H1 (cell line): ENCODE results near the gene RING1. TPM values are rescaled to one million over a fixed set of nuclear protein-coding genes. Genes with fewer than 3 reads are reported as not detected.

ENCODE experiments used
- CTCF ChIA-PET: fragments of 300-600 bp; sonication (Branson Sonifier 250); formaldehyde crosslinking; loops from one replicate; lab custom pipeline; 2021; ENCODE audit not compliant: partially characterized antibody; lab: Charles Lee
- POLR2A ChIA-PET: fragments of 300-600 bp; sonication (Branson Sonifier 250); formaldehyde crosslinking; loops from one replicate; lab custom pipeline; 2021; ENCODE audit warnings: inconsistent platforms; ENCODE audit not compliant: partially characterized antibody; lab: Charles Lee
- DNase-seq, 2 experiments: peaks; one replicate each; pipeline versions ENCODE4 v3.0.0 to v3.0.0-alpha.2; 2010 to 2022; ENCODE audit warnings: low spot score in 2 of 2, low read depth in 1 of 2, mixed read lengths in 1 of 2
- FAIRE-seq: peaks from 2 replicates; lab custom pipeline; 2011; peaks lifted over from hg19 to GRCh38; lab: Jason Lieb, UNC
- H2AFZ ChIP-seq: 2 replicates; pipeline ENCODE4 v1.8.1; 2012; ENCODE audit warnings: low read length, inconsistent platforms
- H2AK5ac ChIP-seq: 2 replicates; pipeline ENCODE4 v1.6.1; 2013; ENCODE audit warnings: low read depth, low read length
- H2BK120ac ChIP-seq: replicated peaks from 2 replicates; pipeline ENCODE3; 2013; ENCODE audit warnings: low read depth, low read length, inconsistent platforms
- H2BK12ac ChIP-seq: 2 replicates; pipeline ENCODE4 v1.6.1; 2013; ENCODE audit warnings: low read depth, low read length
- H2BK15ac ChIP-seq: 2 replicates; pipeline ENCODE4 v1.6.1; 2013; ENCODE audit warnings: low read length
- H2BK20ac ChIP-seq: 2 replicates; pipeline ENCODE4 v1.6.1; 2013; ENCODE audit warnings: low read length
- H2BK5ac ChIP-seq: 2 replicates; pipeline ENCODE4 v1.6.1; 2013; ENCODE audit warnings: low read depth, low read length
- H3K14ac ChIP-seq: 2 replicates; pipeline ENCODE4 v1.6.1; 2013; ENCODE audit warnings: inconsistent platforms; ENCODE audit not compliant: insufficient read length
- H3K18ac ChIP-seq: 2 replicates; pipeline ENCODE4 v1.6.1; 2013; ENCODE audit warnings: low read length; ENCODE audit errors: extremely low read depth
- H3K23ac ChIP-seq: 2 replicates; pipeline ENCODE4 v1.6.1; 2013; ENCODE audit warnings: inconsistent platforms; ENCODE audit not compliant: insufficient read length
- H3K23me2 ChIP-seq: 2 replicates; pipeline ENCODE4 v1.6.1; 2013; ENCODE audit warnings: low read depth, low read length
- H3K27ac ChIP-seq: 2 replicates; pipeline ENCODE4 v1.6.1; 2011; ENCODE audit warnings: low read depth, low read length, inconsistent platforms
- H3K27me3 ChIP-seq, 4 experiments: replicated peaks in 1 of 4; 1 replicate in 1 of 4; 2 replicates in 3 of 4; pipeline versions ENCODE4 v1.6.1 to v1.8.1; 2011 to 2013; ENCODE audit warnings: low read length in 3 of 4, mild to moderate bottlenecking in 3 of 4, inconsistent platforms in 2 of 4, mixed read lengths in 2 of 4, moderate library complexity in 1 of 4; ENCODE audit not compliant: control insufficient read depth in 3 of 4, insufficient read depth in 3 of 4; ENCODE audit errors: extremely low read depth in 1 of 4
- H3K36me3 ChIP-seq, 4 experiments: 2 replicates each; pipeline versions ENCODE4 v1.6.1 to v1.8.1; 2011 to 2013; ENCODE audit warnings: mild to moderate bottlenecking in 4 of 4, low read length in 3 of 4, moderate library complexity in 2 of 4, control low read depth in 1 of 4, inconsistent platforms in 1 of 4; ENCODE audit not compliant: insufficient read depth in 4 of 4, control insufficient read depth in 2 of 4
- H3K4ac ChIP-seq: replicated peaks from 2 replicates; pipeline ENCODE3; 2013; ENCODE audit warnings: low read length, low read depth, mixed read lengths, inconsistent platforms; ENCODE audit not compliant: insufficient read length
- H3K4me1 ChIP-seq, 4 experiments: replicated peaks in 1 of 4; 1 replicate in 1 of 4; 2 replicates in 3 of 4; pipeline versions ENCODE4 v1.6.1 to v1.8.1; 2011 to 2013; ENCODE audit warnings: low read length in 3 of 4, inconsistent platforms in 2 of 4, mixed read lengths in 1 of 4; ENCODE audit not compliant: insufficient read depth in 4 of 4, control insufficient read depth in 3 of 4
- H3K4me2 ChIP-seq, 2 experiments: 2 replicates each; pipeline versions ENCODE4 v1.6.1 to v1.8.1; 2011 to 2013; ENCODE audit warnings: low read depth in 2 of 2, low read length in 2 of 2, control low read depth in 1 of 2, inconsistent platforms in 1 of 2, mild to moderate bottlenecking in 1 of 2; ENCODE audit not compliant: insufficient read depth in 1 of 2
- H3K4me3 ChIP-seq, 4 experiments: fragments of 200-600, 300-600 bp in 1 of 4; sonication (generic), shearing (Covaris generic), sonication (Bioruptor Twin) in 1 of 4; 2 replicates each; pipeline versions ENCODE4 v1.5.1 to v1.8.1; 2011 to 2016; ENCODE audit warnings: low read length in 4 of 4, low read depth in 3 of 4, control low read depth in 2 of 4, inconsistent platforms in 2 of 4, mild to moderate bottlenecking in 2 of 4, mixed read lengths in 1 of 4, moderate library complexity in 1 of 4; ENCODE audit not compliant: insufficient read depth in 2 of 4; ENCODE audit errors: extremely low read depth in 1 of 4
- H3K56ac ChIP-seq: replicated peaks from 2 replicates; pipeline ENCODE3; 2013; ENCODE audit warnings: low read depth, mild to moderate bottlenecking, mixed read lengths, low read length, inconsistent platforms; ENCODE audit not compliant: insufficient read length
- H3K79me1 ChIP-seq: 2 replicates; pipeline ENCODE4 v1.6.1; 2013; ENCODE audit warnings: low read depth, low read length, control low read depth
- H3K79me2 ChIP-seq, 2 experiments: 2 replicates each; pipeline versions ENCODE4 v1.6.1 to v1.8.1; 2012 to 2013; ENCODE audit warnings: low read length in 2 of 2, mild to moderate bottlenecking in 2 of 2, inconsistent platforms in 1 of 2; ENCODE audit not compliant: insufficient read depth in 2 of 2, control insufficient read depth in 1 of 2
- H3K9ac ChIP-seq, 4 experiments: replicated peaks in 1 of 4; 1 replicate in 1 of 4; 2 replicates in 3 of 4; pipeline versions ENCODE4 v1.6.1 to v1.8.1; 2011 to 2013; ENCODE audit warnings: low read depth in 3 of 4, low read length in 3 of 4, control low read depth in 2 of 4, mild to moderate bottlenecking in 2 of 4, moderate library complexity in 2 of 4, inconsistent platforms in 1 of 4; ENCODE audit errors: extremely low read depth in 1 of 4
- H3K9me3 ChIP-seq, 2 experiments: 2 replicates each; pipeline versions ENCODE4 v1.6.1 to v1.8.1; 2012 to 2013; ENCODE audit warnings: mild to moderate bottlenecking in 2 of 2, moderate library complexity in 2 of 2, control low read depth in 1 of 2, inconsistent platforms in 1 of 2, low read depth in 1 of 2, low read length in 1 of 2, mixed read lengths in 1 of 2; ENCODE audit not compliant: insufficient read depth in 2 of 2
- H4K20me1 ChIP-seq, 2 experiments: replicated peaks in 1 of 2; 2 replicates each; pipeline versions ENCODE3 to v1.8.1; 2011 to 2013; ENCODE audit warnings: inconsistent platforms in 2 of 2, low read length in 2 of 2, mild to moderate bottlenecking in 1 of 2; ENCODE audit not compliant: insufficient read depth in 2 of 2, control insufficient read depth in 1 of 2
- H4K5ac ChIP-seq: 2 replicates; pipeline ENCODE4 v1.6.1; 2013; ENCODE audit warnings: low read length, low read depth, mixed read lengths, inconsistent platforms; ENCODE audit not compliant: insufficient read length
- H4K8ac ChIP-seq: 2 replicates; pipeline ENCODE4 v1.8.0; 2013; ENCODE audit warnings: mild to moderate bottlenecking, moderate library complexity, low read length, inconsistent platforms; ENCODE audit not compliant: insufficient read depth; ENCODE audit errors: extremely low read depth
- H4K91ac ChIP-seq: replicated peaks from 2 replicates; pipeline ENCODE3; 2013; ENCODE audit warnings: low read length, mixed read lengths, inconsistent platforms; ENCODE audit not compliant: insufficient read length
- WGBS, 2 experiments: shearing (Covaris generic) in 1 of 2; methylation state at CpG; one replicate each; pipeline versions ENCODE4 v1.1.6 to v1.1.7; 2013 to 2015; ENCODE audit warnings: low lambda C conversion rate in 2 of 2, mixed read lengths in 2 of 2, inconsistent platforms in 1 of 2, low coverage in 1 of 2, missing lambda C conversion rate in 1 of 2; ENCODE audit not compliant: insufficient replicate concordance in 2 of 2, insufficient coverage in 1 of 2, insufficient read length in 1 of 2; ENCODE audit errors: extremely low coverage in 1 of 2, missing lambda C conversion rate in 1 of 2; 5-methylcytosine and 5-hydroxymethylcytosine counted together
- polyA plus RNA-seq, 7 experiments: library from polyadenylated mRNA; depleted of rRNA in 3 of 7; stranded (reverse) in 5 of 7; unstranded in 2 of 7; fragments of >200 nt in 5 of 7; fragments of 200-250 nt in 2 of 7; gene quantifications; 1 replicate in 5 of 7; 2 replicates in 1 of 7; 4 replicates in 1 of 7; pipeline versions ENCODE4 v1.2.1 to v1.2.3, GENCODE V29; 2011 to 2013; ENCODE audit warnings: missing spikeins in 2 of 7, mixed read lengths in 2 of 7
- total RNA-seq: library from RNA; stranded (reverse); fragmentation: NEBNext Ultra II Directional; extraction: Animal tissue kit (Norgen Biotek cat#: 25700); gene quantifications from 2 replicates; pipeline ENCODE4 v1.2.1, GENCODE V29; 2021

Gene RING1
- total and polyA plus RNA-seq, 2 of the 8 experiments (the other 6 are each of a cell fraction or from before 2014, with no cell fraction given), result 16.4 to 26.0 TPM

GRCh38 chr6:33217681-33218080, 9.4 kb downstream of the RING1 start:
- DNase-seq (no peak), FAIRE-seq (no peak)
- Histone ChIP-seq H2AK5ac (no peak overlapping the region), H3K27me3 (peaks cover 39 to 75% (median 67%) of the 10 kb centered on the region in 4 experiments), H3K14ac (no peak overlapping the region), H2BK5ac (no peak overlapping the region), H3K4ac (no peak overlapping the region), H2BK15ac (no peak overlapping the region), H4K20me1 (peaks cover 0 to 6% of the 10 kb centered on the region in 2 experiments), H3K9ac (no peak overlapping the region), H3K4me3 (no peak overlapping the region), H3K23me2 (peaks cover 11% of the 10 kb centered on the region; the same call in 1 of the 2 replicates), H3K79me2 (no peaks in the 10 kb centered on the region), H3K9me3 (no peaks in the 10 kb centered on the region), H4K91ac (no peak overlapping the region), H2BK120ac (no peak overlapping the region), H3K36me3 (no peaks in the 10 kb centered on the region), H4K5ac (no peak overlapping the region), H2BK12ac (no peak overlapping the region), H3K79me1 (no peaks in the 10 kb centered on the region), H3K27ac (no peak overlapping the region), H3K23ac (no peak overlapping the region), H3K4me2 (no peak overlapping the region), H3K18ac (no peak overlapping the region), H2AFZ (no peak overlapping the region), H3K4me1 (peaks cover 0 to 7% (median 2%) of the 10 kb centered on the region in 4 experiments; a peak in 5 of 7 replicates), H3K56ac (no peak overlapping the region), H2BK20ac (no peak overlapping the region), H4K8ac (no peak overlapping the region)
- 53% methylated on average over 3 of the region's 3 CpGs; no CpG with 5 or more reads in 1 of the 2 experiments for WGBS, 2 experiments
- POLR2A ChIA-PET, result interaction anchor here (1.2 kb wide), 1 partner anchor 31 kb away, joined by 3 read pairs; no protein-coding TSS in a partner anchor
- CTCF ChIA-PET, result interaction anchor here (0.8 to 2.1 kb wide), 7 partner anchors 13 to 31 kb away, joined by 3 to 6 read pairs (median 4); no protein-coding TSS in a partner anchor
